HCT116 (cell line): ENCODE results near the gene RETREG1. TPM values are rescaled to one million over a fixed set of nuclear protein-coding genes. Genes with fewer than 3 reads are reported as not detected.

Experiments used
- ATAC-seq: fragments of 200-7000 bp; cut with Tn5 transposase; 2 replicates; pipeline ENCODE4 v1.9.1; 2020; ENCODE audit warnings: mild to moderate bottlenecking, moderate library complexity
- BruUV-seq: library from RNA; stranded (reverse); fragments of 400-500 nt; replicated peaks from 2 replicates; lab custom pipeline; 2021; lab: Mats Ljungman, UMichigan
- CTCF ChIA-PET: fragments of 300-600 bp; sonication (Branson Sonifier 250); formaldehyde crosslinking; loops from one replicate; lab custom pipeline; 2021; ENCODE audit warnings: antibody characterized with exemption; lab: Charles Lee
- POLR2A ChIA-PET: fragments of 300-600, 350-600 bp; sonication (Branson Sonifier 250); formaldehyde crosslinking; loops from one replicate; lab custom pipeline; 2021; ENCODE audit warnings: antibody characterized with exemption; lab: Charles Lee
- RAD21 ChIA-PET, 2 experiments: fragments of 300-600 bp; sonication (Branson Sonifier 250); formaldehyde crosslinking; loops; one replicate each; lab custom pipeline; 2023; ENCODE audit warnings: low total read pairs in 2 of 2; ENCODE audit not compliant: uncharacterized antibody in 2 of 2, unreplicated experiment in 2 of 2, low non-redundant PET in 1 of 2; lab: Charles Lee
- DNase-seq: peaks from one replicate; pipeline ENCODE4 v3.0.0-alpha.2; 2010; ENCODE audit warnings: low read depth, low spot score
- H2AFZ ChIP-seq: fragments of 200-600 bp; shearing (Covaris generic), sonication (generic); 2 replicates; pipeline ENCODE4 v1.6.1; 2017; ENCODE audit warnings: low read depth, mixed run types, mixed read lengths, antibody characterized with exemption, low read length; ENCODE audit not compliant: poor library complexity, severe bottlenecking
- H3K27ac ChIP-seq: 2 replicates; pipeline ENCODE4 v1.5.1; 2012; ENCODE audit warnings: low read depth, low read length
- H3K27me3 ChIP-seq: fragments of 200-600 bp; sonication (generic); 2 replicates; pipeline ENCODE4 v1.6.1; 2016; ENCODE audit warnings: mixed run types, low read length, mixed read lengths; ENCODE audit not compliant: insufficient read depth
- H3K36me3 ChIP-seq, 2 experiments: fragments of 200-500 bp in 1 of 2; fragments of 200-600 bp in 1 of 2; sonication (Bioruptor generic) in 1 of 2; sonication (generic) in 1 of 2; 2 replicates each; pipeline versions ENCODE4 v1.5.1 to v1.6.1; 2014 to 2016; ENCODE audit warnings: low read length in 2 of 2, inconsistent platforms in 1 of 2, mixed read lengths in 1 of 2, mixed run types in 1 of 2; ENCODE audit not compliant: insufficient read depth in 2 of 2, control insufficient read depth in 1 of 2
- H3K4me1 ChIP-seq, 2 experiments: fragments of 200-600 bp in 1 of 2; sonication (generic) in 1 of 2; 2 replicates each; pipeline versions ENCODE4 v1.5.1 to v1.6.1; 2012 to 2017; ENCODE audit warnings: low read length in 2 of 2, inconsistent platforms in 1 of 2, mild to moderate bottlenecking in 1 of 2, mixed read lengths in 1 of 2, mixed run types in 1 of 2, moderate library complexity in 1 of 2; ENCODE audit not compliant: insufficient read depth in 2 of 2, control insufficient read depth in 1 of 2
- H3K4me2 ChIP-seq: fragments of 200-600 bp; sonication (generic); 2 replicates; pipeline ENCODE4 v1.6.1; 2017; ENCODE audit warnings: mixed run types, low read length, mixed read lengths
- H3K4me3 ChIP-seq, 2 experiments: fragments of 200-600 bp in 1 of 2; sonication (generic) in 1 of 2; replicated peaks in 1 of 2; 2 replicates each; pipeline ENCODE4 v1.5.1; 2011 to 2016; ENCODE audit warnings: low read length in 2 of 2, control low read depth in 1 of 2, low read depth in 1 of 2, mild to moderate bottlenecking in 1 of 2, mixed read lengths in 1 of 2, mixed run types in 1 of 2
- H3K79me2 ChIP-seq: fragments of 200-600 bp; sonication (generic); 2 replicates; pipeline ENCODE4 v1.6.1; 2017; ENCODE audit warnings: mild to moderate bottlenecking, mixed run types, low read length, moderate library complexity, mixed read lengths; ENCODE audit not compliant: insufficient read depth
- H3K9ac ChIP-seq: fragments of 200-600 bp; sonication (generic); 2 replicates; pipeline ENCODE4 v1.6.1; 2016; ENCODE audit warnings: low read length, mixed read lengths
- H3K9me2 ChIP-seq: fragments of 200-600 bp; sonication (generic), shearing (Covaris generic); 2 replicates; pipeline ENCODE4 v1.6.1; 2017; ENCODE audit warnings: mixed run types, mild to moderate bottlenecking, moderate library complexity; ENCODE audit not compliant: insufficient read depth
- H3K9me3 ChIP-seq, 2 experiments: fragments of 200-500 bp in 1 of 2; fragments of 200-600 bp in 1 of 2; sonication (Bioruptor generic) in 1 of 2; sonication (generic) in 1 of 2; 2 replicates each; pipeline ENCODE4 v1.6.1; 2014 to 2017; ENCODE audit warnings: low read length in 2 of 2, mixed read lengths in 2 of 2, inconsistent platforms in 1 of 2, low read depth in 1 of 2, mild to moderate bottlenecking in 1 of 2, mixed run types in 1 of 2, moderate library complexity in 1 of 2; ENCODE audit not compliant: control insufficient read depth in 1 of 2, insufficient read depth in 1 of 2
- H4K20me1 ChIP-seq: fragments of 200-600 bp; sonication (generic), shearing (Covaris generic); 2 replicates; pipeline ENCODE4 v1.6.1; 2017; ENCODE audit warnings: mixed run types, mild to moderate bottlenecking, moderate library complexity; ENCODE audit not compliant: insufficient read depth
- ATF3 ChIP-seq: IDR thresholded peaks from 2 replicates; pipeline ENCODE4 v1.6.1; 2012
- CTCF ChIP-seq, 3 experiments: fragments of 200-600 bp in 1 of 3; sonication (generic) in 1 of 3; IDR thresholded peaks in 2 of 3; conservative IDR thresholded peaks in 1 of 3; 2 replicates each; pipeline ENCODE4 v1.5.1; 2012 to 2017; ENCODE audit warnings: low read depth in 2 of 3, low read length in 2 of 3, antibody characterized with exemption in 1 of 3, borderline replicate concordance in 1 of 3, control low read depth in 1 of 3, mild to moderate bottlenecking in 1 of 3, mixed read lengths in 1 of 3, mixed run types in 1 of 3, moderate library complexity in 1 of 3; ENCODE audit not compliant: insufficient read depth in 1 of 3
- EGR1 ChIP-seq: IDR thresholded peaks from 2 replicates; pipeline ENCODE4 v1.6.1; 2012; ENCODE audit warnings: low read depth
- EZH2 ChIP-seq: fragments of 200-600 bp; sonication (generic); IDR thresholded peaks from 2 replicates; pipeline ENCODE4 v1.6.1; 2017; ENCODE audit warnings: antibody characterized with exemption, mixed run types
- EZH2phosphoT487 ChIP-seq: fragments of 200-600 bp; IDR thresholded peaks from 2 replicates; pipeline ENCODE4 v1.6.1; 2018; ENCODE audit warnings: antibody characterized with exemption, borderline replicate concordance
- FOSL1 ChIP-seq: IDR thresholded peaks from 2 replicates; pipeline ENCODE4 v1.6.1; 2012; ENCODE audit warnings: low read depth
- RAD21 ChIP-seq: IDR thresholded peaks from 2 replicates; pipeline ENCODE4 v1.6.1; 2012; ENCODE audit warnings: low read depth, mild to moderate bottlenecking
- YY1 ChIP-seq: IDR thresholded peaks from 2 replicates; pipeline ENCODE4 v1.6.1; 2011; ENCODE audit warnings: low read length, low read depth, moderate library complexity, mild to moderate bottlenecking; ENCODE audit not compliant: insufficient replicate concordance; ENCODE audit errors: extremely low read depth
- ZBTB33 ChIP-seq: IDR thresholded peaks from 2 replicates; pipeline ENCODE4 v1.6.1; 2011; ENCODE audit warnings: mild to moderate bottlenecking, low read length, moderate library complexity; ENCODE audit not compliant: insufficient replicate concordance; ENCODE audit errors: extremely low read depth
- ZNF274 ChIP-seq: fragments of 200-500 bp; sonication (Bioruptor generic); IDR thresholded peaks from 2 replicates; pipeline ENCODE4 v1.6.1; 2014; ENCODE audit warnings: mild to moderate bottlenecking, low read depth, low read length, inconsistent platforms
- intact Hi-C: fragments of 100-400 bp; cut with micrococcal nuclease; formaldehyde crosslinking; loops from 2 replicates; pipeline ENCODE4 v1.10.0; 2022
- total RNA-seq: library from RNA; stranded (reverse); gene quantifications from one replicate; pipeline ENCODE4 v1.2.1, GENCODE V29; 2021; ENCODE audit not compliant: unreplicated experiment

Gene RETREG1
- total RNA-seq, 1 experiment from 2014 or later: 6.0 TPM

- H3K27me3 ChIP-seq: no peaks in the 10 kb centered on the region
- TF ChIP-seq EGR1 (no peak), FOSL1 (no peak), CTCF (IDR thresholded peaks at IDR 0.05 in 2 of 3, conservative IDR thresholded peaks at IDR 0.05 in 1 of 3; ENCODE audit: borderline replicate concordance in 1 of 3, insufficient read depth in 1 of 3, low read depth in 2 of 3, low read length in 2 of 3) (no peak), RAD21 (no peak), EZH2 (no peak), ZNF274 (no peak), ATF3 (no peak), EZH2phosphoT487 (no peak), ZBTB33 (no peak), YY1 (no peak)
- TF ChIP-seq, all 23 proteins: peak for 0
- no peaks in the 10 kb centered on the region for H3K36me3 ChIP-seq
- intact Hi-C loops: no loop called here
- ChIA-PET CTCF (no interaction called here), RAD21 (no interaction called here), POLR2A (no interaction called here)
- no peaks in the 10 kb centered on the region for H3K4me1 ChIP-seq
- no peak overlapping the region for H3K4me2 ChIP-seq
- H3K27ac ChIP-seq: no peak overlapping the region
- no peak for DNase-seq
- H3K4me3 ChIP-seq: no peak overlapping the region
- no peaks in the 10 kb centered on the region for H4K20me1 ChIP-seq
- no peaks in the 10 kb centered on the region for H3K79me2 ChIP-seq
- no peaks in the 10 kb centered on the region for H3K9me2 ChIP-seq
- BruUV-seq: no TSS peak
- H2AFZ ChIP-seq: no peak overlapping the region
- no peak overlapping the region for H3K9ac ChIP-seq
- ATAC-seq: no peak
- no peaks in the 10 kb centered on the region for H3K9me3 ChIP-seq
These were observed 53.1 kb downstream of the RETREG1 start for GRCh38 chr5:16563686-16564085.
